SK-N-SH treated with all-trans-retinoic acid at 6 μM for 48 hours (cell line): Measurements from ENCODE around the gene MTUS2.

ENCODE experiments used
- ATAC-seq: fragments of 200-7000 bp; cut with Tn5 transposase; 3 replicates; pipeline ENCODE4 v1.9.1; 2020; ENCODE audit warnings: mild to moderate bottlenecking, moderate library complexity
- BACH2 ChIP-seq: fragments of 250-450 bp; sonication (Bioruptor Pico); IDR thresholded peaks from 2 replicates; pipeline ENCODE4 v1.9.0; 2021; ENCODE audit warnings: mild to moderate bottlenecking, borderline replicate concordance
- CSDC2 ChIP-seq: fragments of 250-450 bp; sonication (Bioruptor Pico); IDR thresholded peaks from 2 replicates; pipeline ENCODE4 v1.5.0; 2020; ENCODE audit warnings: mild to moderate bottlenecking, moderate library complexity
- ESRRG ChIP-seq: fragments of 250-450 bp; sonication (Bioruptor Pico); IDR thresholded peaks from 2 replicates; pipeline ENCODE4 v1.6.1; 2021; ENCODE audit warnings: mild to moderate bottlenecking
- GLIS3 ChIP-seq: fragments of 250-450 bp; sonication (Bioruptor Pico); IDR thresholded peaks from 2 replicates; pipeline ENCODE4 v1.5.0; 2020; ENCODE audit warnings: mild to moderate bottlenecking, moderate library complexity
- ISL1 ChIP-seq: fragments of 250-450 bp; sonication (Bioruptor Pico); IDR thresholded peaks from 2 replicates; pipeline ENCODE4 v2.1.2; 2022; ENCODE audit warnings: mild to moderate bottlenecking, moderate library complexity
- OSR1 ChIP-seq: fragments of 250-450 bp; sonication (Bioruptor Pico); IDR thresholded peaks from 2 replicates; pipeline ENCODE4 v1.8.0; 2022; ENCODE audit warnings: moderate library complexity, mild to moderate bottlenecking, inconsistent platforms
- TCF4 ChIP-seq: fragments of 250-450 bp; sonication (Bioruptor Pico); IDR thresholded peaks from 2 replicates; pipeline ENCODE4 v1.8.0; 2021; ENCODE audit warnings: mild to moderate bottlenecking, moderate library complexity, borderline replicate concordance
- ZC3H10 ChIP-seq: fragments of 250-450 bp; sonication (Bioruptor Pico); IDR thresholded peaks from 2 replicates; pipeline ENCODE4 v1.5.1; 2021; ENCODE audit warnings: mild to moderate bottlenecking, moderate library complexity
- ZFP3 ChIP-seq: fragments of 250-450 bp; sonication (Bioruptor Pico); IDR thresholded peaks from 2 replicates; pipeline ENCODE4 v1.5.0; 2020; ENCODE audit warnings: mild to moderate bottlenecking, moderate library complexity
- ZFP30 ChIP-seq: fragments of 450-650 bp; formaldehyde crosslinking; IDR thresholded peaks from 2 replicates; pipeline ENCODE4 v1.5.0; 2022; ENCODE audit warnings: mild to moderate bottlenecking, moderate library complexity
- ZNF70 ChIP-seq: fragments of 450-650 bp; formaldehyde crosslinking; IDR thresholded peaks from 2 replicates; pipeline ENCODE4 v1.5.0; 2020; ENCODE audit warnings: mild to moderate bottlenecking, moderate library complexity
- ZNF8 ChIP-seq: fragments of 450-650 bp; formaldehyde crosslinking; IDR thresholded peaks from 2 replicates; pipeline ENCODE4 v1.5.0; 2020; ENCODE audit warnings: mild to moderate bottlenecking, moderate library complexity
- TF ChIP-seq, protein P1 (sequence below): fragments of 250-450 bp; sonication (Bioruptor Pico); IDR thresholded peaks from 2 replicates; pipeline ENCODE4 v1.8.0; 2021; ENCODE audit warnings: low read depth, mild to moderate bottlenecking, moderate library complexity, borderline replicate concordance
- TF ChIP-seq, protein P2 (sequence below): fragments of 250-450 bp; sonication (Bioruptor Pico); IDR thresholded peaks from 2 replicates; pipeline ENCODE4 v1.8.0; 2020; ENCODE audit warnings: mild to moderate bottlenecking, moderate library complexity, borderline replicate concordance
- TF ChIP-seq, protein P3 (sequence below): fragments of 250-450 bp; sonication (Bioruptor Pico); IDR thresholded peaks from 2 replicates; pipeline ENCODE4 v1.5.1; 2021; ENCODE audit warnings: mild to moderate bottlenecking, moderate library complexity

MTUS2 gene

DNA sequence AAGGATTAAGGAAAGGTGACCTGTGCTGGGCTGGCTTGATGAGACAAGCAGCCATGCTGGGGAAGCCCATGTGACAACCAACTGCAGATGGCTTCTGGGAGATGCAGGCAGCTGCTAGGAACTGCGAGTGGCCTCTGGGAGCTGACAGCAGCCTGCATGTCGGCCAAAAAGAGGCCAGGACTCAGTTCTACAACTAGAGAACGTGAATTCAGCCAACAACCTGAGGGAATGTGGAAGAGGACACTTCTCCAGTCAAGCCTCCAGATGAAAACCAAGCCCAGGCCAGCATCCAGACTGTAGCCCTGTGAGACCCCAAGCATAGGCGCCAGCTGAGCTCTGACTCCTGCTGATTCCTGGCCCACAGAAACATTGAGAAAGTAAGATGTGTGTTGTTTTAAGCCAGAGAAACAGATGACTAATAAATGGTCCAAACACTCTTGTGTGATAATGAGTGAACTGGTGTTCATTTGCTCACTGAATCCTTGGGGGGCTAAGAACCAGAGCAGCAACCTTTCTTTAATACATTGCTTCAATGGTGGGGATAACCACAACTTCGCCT is 730.4 kb downstream of the MTUS2 start:
- no peak for ATAC-seq
- no peak for TF ChIP-seq ZC3H10 (CRISPR knock-in tag)
- no peak for TF ChIP-seq ZFP30 (CRISPR knock-in tag)
- TF ChIP-seq GLIS3 (CRISPR knock-in tag): no peak
- TF ChIP-seq, all 23 proteins: peak for 0

DNA sequence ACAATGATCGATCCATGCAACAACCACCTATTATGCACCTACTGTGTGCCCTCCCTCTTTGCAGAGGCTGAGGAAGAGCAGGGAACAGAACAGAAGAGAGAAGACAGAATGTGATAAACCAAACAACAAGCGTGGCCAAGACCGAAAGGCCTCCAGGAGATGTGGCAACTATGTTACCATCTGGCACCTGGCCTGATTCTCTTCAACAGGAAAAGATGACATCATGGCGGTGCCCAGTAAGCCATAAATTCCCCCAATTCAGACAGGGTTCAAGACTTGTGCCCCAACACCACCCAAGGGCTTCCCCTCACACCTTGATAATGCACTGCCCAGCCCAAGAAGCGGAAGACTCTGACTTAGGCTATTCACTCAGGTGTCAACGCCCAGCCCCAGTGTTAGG is 731.1 kb downstream of the MTUS2 start:
- ATAC-seq: no peak
- TF ChIP-seq ESRRG (no peak), ISL1 (CRISPR knock-in tag) (no peak), ZNF70 (CRISPR knock-in tag) (no peak), ZNF8 (no peak), CSDC2 (no peak), ZC3H10 (CRISPR knock-in tag) (no peak), TCF4 (no peak), BACH2 (CRISPR knock-in tag) (no peak), ZFP3 (CRISPR knock-in tag) (no peak), OSR1 (CRISPR knock-in tag) (no peak), ZFP30 (CRISPR knock-in tag) (no peak)
- TF ChIP-seq, protein P1, sequence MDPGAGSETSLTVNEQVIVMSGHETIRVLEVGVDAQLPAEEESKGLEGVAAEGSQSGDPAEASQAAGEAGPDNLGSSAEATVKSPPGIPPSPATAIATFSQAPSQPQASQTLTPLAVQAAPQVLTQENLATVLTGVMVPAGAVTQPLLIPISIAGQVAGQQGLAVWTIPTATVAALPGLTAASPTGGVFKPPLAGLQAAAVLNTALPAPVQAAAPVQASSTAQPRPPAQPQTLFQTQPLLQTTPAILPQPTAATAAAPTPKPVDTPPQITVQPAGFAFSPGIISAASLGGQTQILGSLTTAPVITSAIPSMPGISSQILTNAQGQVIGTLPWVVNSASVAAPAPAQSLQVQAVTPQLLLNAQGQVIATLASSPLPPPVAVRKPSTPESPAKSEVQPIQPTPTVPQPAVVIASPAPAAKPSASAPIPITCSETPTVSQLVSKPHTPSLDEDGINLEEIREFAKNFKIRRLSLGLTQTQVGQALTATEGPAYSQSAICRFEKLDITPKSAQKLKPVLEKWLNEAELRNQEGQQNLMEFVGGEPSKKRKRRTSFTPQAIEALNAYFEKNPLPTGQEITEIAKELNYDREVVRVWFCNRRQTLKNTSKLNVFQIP (CRISPR knock-in tag): no peak
- TF ChIP-seq, protein P2, sequence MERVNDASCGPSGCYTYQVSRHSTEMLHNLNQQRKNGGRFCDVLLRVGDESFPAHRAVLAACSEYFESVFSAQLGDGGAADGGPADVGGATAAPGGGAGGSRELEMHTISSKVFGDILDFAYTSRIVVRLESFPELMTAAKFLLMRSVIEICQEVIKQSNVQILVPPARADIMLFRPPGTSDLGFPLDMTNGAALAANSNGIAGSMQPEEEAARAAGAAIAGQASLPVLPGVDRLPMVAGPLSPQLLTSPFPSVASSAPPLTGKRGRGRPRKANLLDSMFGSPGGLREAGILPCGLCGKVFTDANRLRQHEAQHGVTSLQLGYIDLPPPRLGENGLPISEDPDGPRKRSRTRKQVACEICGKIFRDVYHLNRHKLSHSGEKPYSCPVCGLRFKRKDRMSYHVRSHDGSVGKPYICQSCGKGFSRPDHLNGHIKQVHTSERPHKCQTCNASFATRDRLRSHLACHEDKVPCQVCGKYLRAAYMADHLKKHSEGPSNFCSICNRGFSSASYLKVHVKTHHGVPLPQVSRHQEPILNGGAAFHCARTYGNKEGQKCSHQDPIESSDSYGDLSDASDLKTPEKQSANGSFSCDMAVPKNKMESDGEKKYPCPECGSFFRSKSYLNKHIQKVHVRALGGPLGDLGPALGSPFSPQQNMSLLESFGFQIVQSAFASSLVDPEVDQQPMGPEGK (CRISPR knock-in tag): no peak
- TF ChIP-seq, protein P3, sequence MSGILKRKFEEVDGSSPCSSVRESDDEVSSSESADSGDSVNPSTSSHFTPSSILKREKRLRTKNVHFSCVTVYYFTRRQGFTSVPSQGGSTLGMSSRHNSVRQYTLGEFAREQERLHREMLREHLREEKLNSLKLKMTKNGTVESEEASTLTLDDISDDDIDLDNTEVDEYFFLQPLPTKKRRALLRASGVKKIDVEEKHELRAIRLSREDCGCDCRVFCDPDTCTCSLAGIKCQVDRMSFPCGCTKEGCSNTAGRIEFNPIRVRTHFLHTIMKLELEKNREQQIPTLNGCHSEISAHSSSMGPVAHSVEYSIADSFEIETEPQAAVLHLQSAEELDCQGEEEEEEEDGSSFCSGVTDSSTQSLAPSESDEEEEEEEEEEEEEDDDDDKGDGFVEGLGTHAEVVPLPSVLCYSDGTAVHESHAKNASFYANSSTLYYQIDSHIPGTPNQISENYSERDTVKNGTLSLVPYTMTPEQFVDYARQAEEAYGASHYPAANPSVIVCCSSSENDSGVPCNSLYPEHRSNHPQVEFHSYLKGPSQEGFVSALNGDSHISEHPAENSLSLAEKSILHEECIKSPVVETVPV (CRISPR knock-in tag): no peak
